Ovary (tissue), 9 donors: ENCODE results near the gene ADCY1. TPM values are rescaled to one million over a fixed set of nuclear protein-coding genes. Genes with fewer than 3 reads are reported as not detected.

Experiments
- DNase-seq, 5 donors: peaks; one replicate each; pipeline ENCODE4 v3.0.0-alpha.2; 2019 to 2020
- H3K27ac ChIP-seq, 2 donors: fragments of 200-600 bp; one replicate each; pipeline versions ENCODE4 v1.5.1 to v1.8.0; 2019 to 2022
- H3K27me3 ChIP-seq: fragments of 200-600 bp; one replicate; pipeline ENCODE4 v1.8.0; 2022
- H3K36me3 ChIP-seq: fragments of 200-600 bp; sonication (generic); one replicate; pipeline ENCODE4 v1.5.1; 2019
- H3K4me1 ChIP-seq: one replicate; pipeline ENCODE4 v1.8.1; 2013; ENCODE audit warnings: mild to moderate bottlenecking, moderate library complexity; ENCODE audit not compliant: insufficient read depth
- H3K4me3 ChIP-seq: fragments of 200-600 bp; sonication (generic); one replicate; pipeline ENCODE4 v1.5.1; 2017
- H3K9me3 ChIP-seq, 2 donors: fragments of 200-600 bp in 1 of 2; sonication (generic) in 1 of 2; one replicate each; pipeline versions ENCODE4 v1.5.1 to v1.8.1; 2013 to 2019; ENCODE audit warnings: mild to moderate bottlenecking in 1 of 2, moderate library complexity in 1 of 2
- CTCF ChIP-seq, 3 donors: fragments of 450-650 bp in 2 of 3; fragments of 200-600 bp in 1 of 3; IDR thresholded peaks; one replicate each; pipeline versions ENCODE4 v1.5.1 to v1.8.0; 2016 to 2022; ENCODE audit warnings: antibody characterized with exemption in 3 of 3, mild to moderate bottlenecking in 1 of 3
- EP300 ChIP-seq: sonication (generic); formaldehyde crosslinking; IDR thresholded peaks from one replicate; pipeline ENCODE4 v1.6.1; 2017; ENCODE audit warnings: antibody characterized with exemption
- POLR2A ChIP-seq: fragments of 450-650 bp; IDR thresholded peaks from one replicate; pipeline ENCODE4 v1.6.1; 2017; ENCODE audit warnings: antibody characterized with exemption, mild to moderate bottlenecking, moderate library complexity
- WGBS, 3 donors: extraction: QIAGEN DNeasy Blood & Tissue Kit in 1 of 3; methylation state at CpG; one replicate each; pipeline versions ENCODE4 v1.1.5 to v1.1.7; 2013 to 2017; 5-methylcytosine and 5-hydroxymethylcytosine counted together
- intact Hi-C, 4 donors: fragments of 100-400 bp; cut with DNase I; formaldehyde crosslinking; loops; one replicate each; pipeline versions ENCODE4 v1.11.0 to v1.15.1; 2022 to 2023
- polyA plus RNA-seq, 2 donors: library from polyadenylated mRNA; stranded (reverse); fragments of 200-250 nt in 1 of 2; fragments of 350-450 nt in 1 of 2; fragmentation: Illumina TruSeq in 1 of 2; extraction: RNeasy Lipid Tissue Mini Kit (QIAGEN cat#74804) in 1 of 2; gene quantifications; one replicate each; pipeline ENCODE4 v1.2.3, GENCODE V29; 2013 to 2014
- total RNA-seq, 7 donors: library from RNA; depleted of rRNA in 2 of 7; stranded (reverse); fragments of >200 nt in 2 of 7; fragmentation: NEBNext Ultra II Directional in 3 of 7; extraction: Animal tissue kit (Norgen Biotek cat#: 25700) in 3 of 7; gene quantifications; one replicate each; pipeline versions ENCODE4 v1.1.0 to v1.2.4, GENCODE V29; 2016 to 2023
- donor health status: DM: no; HTN: no; CAD: no; lungs with moderate emphysema.
- donor health status: DM: no; HTN: no; CAD: no.
- donor health status: Bipolar disorder and iron deficiency.
- donor health status: DM: yes; HTN: yes; CAD: no.
- donor health status: DM: no; HTN: no; CAD: no.
- donor health status: DM: yes; HTN: yes; CAD: no.

The ADCY1 gene
- total and polyA plus RNA-seq, 9 donors = 0.40 to 3.7 (median 1.7) TPM

GRCh38 chr7:45663965-45664633 is 89.9 kb downstream of the ADCY1 start:
- no peak for TF ChIP-seq POLR2A
- Histone ChIP-seq H3K27ac (no peak overlapping the region), H3K9me3 (no peaks in the 10 kb centered on the region), H3K36me3 (no peaks in the 10 kb centered on the region), H3K4me1 (no peaks in the 10 kb centered on the region), H3K27me3 (no peaks in the 10 kb centered on the region), H3K4me3 (no peak overlapping the region)
- no peak for DNase-seq
- intact Hi-C loops = no loop called here
- WGBS, 3 donors = 83 to 90% (median 85%) methylated on average over 9 of the region's 9 CpGs

- Histone ChIP-seq H3K27ac (no peak overlapping the region), H3K4me3 (no peak overlapping the region), H3K27me3 (no peaks in the 10 kb centered on the region), H3K9me3 (no peaks in the 10 kb centered on the region), H3K4me1 (no peaks in the 10 kb centered on the region), H3K36me3 (no peaks in the 10 kb centered on the region)
- no peak for TF ChIP-seq CTCF (IDR thresholded peaks at IDR 0.05)
- no peak for TF ChIP-seq EP300
- no peak for TF ChIP-seq POLR2A
- no peak for DNase-seq
- intact Hi-C loops = no loop called here
- 86 to 91% (median 90%) methylated on average over 7 of the region's 7 CpGs for WGBS, 3 donors
Measured at GRCh38 chr7:45665172-45665571, 91.0 kb downstream of the ADCY1 start.

- 62 to 74% (median 74%) methylated on average over 7 of the region's 7 CpGs for WGBS, 3 donors
- intact Hi-C loops = no loop called here
- Histone ChIP-seq H3K36me3 (no peaks in the 10 kb centered on the region), H3K9me3 (no peaks in the 10 kb centered on the region), H3K4me1 (no peaks in the 10 kb centered on the region), H3K4me3 (no peak overlapping the region), H3K27me3 (no peaks in the 10 kb centered on the region), H3K27ac (no peak overlapping the region)
- DNase-seq = no peak
- TF ChIP-seq EP300 = no peak
- TF ChIP-seq CTCF (IDR thresholded peaks at IDR 0.05) = no peak
- TF ChIP-seq POLR2A = no peak
Measured at GRCh38 chr7:45670227-45670626, 96.1 kb downstream of the ADCY1 start.

GRCh38 chr7:45670717-45671116 is 96.5 kb downstream of the ADCY1 start:
- Histone ChIP-seq H3K36me3 (no peaks in the 10 kb centered on the region), H3K4me3 (no peak overlapping the region), H3K27ac (no peak overlapping the region), H3K4me1 (no peaks in the 10 kb centered on the region), H3K27me3 (no peaks in the 10 kb centered on the region), H3K9me3 (no peaks in the 10 kb centered on the region)
- 88 to 96% (median 93%) methylated on average over 6 of the region's 6 CpGs for WGBS, 3 donors
- DNase-seq = peak in 1 of 5 donors; percentile 6
- intact Hi-C loops = no loop called here
- TF ChIP-seq EP300 = no peak
- TF ChIP-seq POLR2A = no peak
- TF ChIP-seq CTCF (IDR thresholded peaks at IDR 0.05) = no peak

- Histone ChIP-seq H3K9me3 (no peaks in the 10 kb centered on the region), H3K4me1 (no peaks in the 10 kb centered on the region), H3K4me3 (no peak overlapping the region), H3K27me3 (no peaks in the 10 kb centered on the region), H3K36me3 (no peaks in the 10 kb centered on the region), H3K27ac (no peak overlapping the region)
- intact Hi-C loops = no loop called here
- 65 to 70% (median 68%) methylated on average over 9 of the region's 9 CpGs for WGBS, 3 donors
- DNase-seq = no peak
- TF ChIP-seq CTCF (IDR thresholded peaks at IDR 0.05) (no peak), POLR2A (no peak), EP300 (no peak)
Measured at GRCh38 chr7:45677311-45677900, 103.2 kb downstream of the ADCY1 start.
